Measurements from ENCODE around the gene ARHGAP18.
"Not testable (repeated sequence)": the region's sequence is repeated elsewhere in the genome, so short reads cannot be mapped to it uniquely, and the experiment has no call there.

ARHGAP18 gene

GRCh38 chr6:129577691-129578090 is 132.3 kb downstream of the ARHGAP18 start:
- Histone ChIP-seq H3K27ac (ENCODE audit: low read depth in 2 of 2, low read length in 2 of 2) (no peak overlapping the region), H3K4me3 (ENCODE audit: low read length in 2 of 2) (no peak overlapping the region), H3K4me1 (ENCODE audit: control insufficient read depth in 2 of 2, insufficient read depth in 2 of 2, low read length in 2 of 2) (peaks cover 0 to 7% of the 10 kb centered on the region in 2 donors), H3K36me3 (ENCODE audit: control insufficient read depth in 2 of 2, insufficient read depth in 2 of 2, low read length in 2 of 2) (peaks cover 3 to 7% of the 10 kb centered on the region in 2 donors), H3K9me3 (ENCODE audit: control insufficient read depth in 2 of 2, low read length in 2 of 2) (no peaks in the 10 kb centered on the region), H3K9ac (ENCODE audit: low read depth in 1 of 2, low read length in 2 of 2) (no peak overlapping the region), H3K27me3 (ENCODE audit: control insufficient read depth in 2 of 2, insufficient read depth in 2 of 2, low read length in 2 of 2) (no peaks in the 10 kb centered on the region)

GRCh38 chr6:129576456-129576855 is 133.5 kb downstream of the ARHGAP18 start:
- peaks cover 3 to 7% of the 10 kb centered on the region in 2 donors for H3K36me3 ChIP-seq (ENCODE audit: control insufficient read depth in 2 of 2, insufficient read depth in 2 of 2, low read length in 2 of 2)
- peaks cover 0 to 7% of the 10 kb centered on the region in 2 donors for H3K4me1 ChIP-seq (ENCODE audit: control insufficient read depth in 2 of 2, insufficient read depth in 2 of 2, low read length in 2 of 2)
- no peak overlapping the region for H3K4me3 ChIP-seq (ENCODE audit: low read length in 2 of 2)
- H3K9ac ChIP-seq (ENCODE audit: low read depth in 1 of 2, low read length in 2 of 2): no peak overlapping the region
- H3K27ac ChIP-seq (ENCODE audit: low read depth in 2 of 2, low read length in 2 of 2): no peak overlapping the region
- H3K27me3 ChIP-seq (ENCODE audit: control insufficient read depth in 2 of 2, insufficient read depth in 2 of 2, low read length in 2 of 2): no peaks in the 10 kb centered on the region
- no peaks in the 10 kb centered on the region for H3K9me3 ChIP-seq (ENCODE audit: control insufficient read depth in 2 of 2, low read length in 2 of 2)

DNA sequence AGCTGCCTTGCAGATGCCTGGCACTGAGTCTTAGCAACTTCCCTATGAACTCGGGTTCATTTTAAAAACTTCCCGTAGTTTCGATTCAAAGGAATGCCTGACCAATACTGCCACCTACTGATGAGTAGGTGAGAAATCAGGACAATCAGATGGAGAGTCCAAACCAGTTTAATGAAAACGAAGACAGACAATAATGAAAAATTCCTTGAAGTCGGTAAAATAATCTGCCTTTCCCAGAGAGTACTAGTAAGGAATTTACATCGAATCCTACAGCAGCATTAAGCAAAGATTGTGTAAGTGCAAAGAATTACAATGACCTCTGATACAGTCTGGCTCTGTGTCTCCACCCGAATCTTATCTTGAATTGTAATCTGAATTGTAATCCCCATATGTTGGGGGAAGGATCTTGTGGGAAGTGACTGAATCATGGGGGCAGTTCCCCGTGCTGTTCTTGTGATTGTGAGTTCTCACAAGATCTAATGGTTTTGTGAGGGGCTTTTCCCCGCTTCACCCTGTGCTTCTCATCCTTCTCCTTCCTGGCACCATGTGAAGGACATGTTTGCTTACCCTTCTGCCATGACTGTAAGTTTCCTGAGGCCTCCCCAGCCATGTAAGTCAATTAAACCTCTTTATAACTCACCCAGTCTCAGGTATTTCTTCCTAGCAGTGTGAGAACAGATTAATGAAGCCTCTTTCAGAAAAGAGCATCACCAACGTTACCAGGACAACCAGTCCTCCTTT is 134.4 kb downstream of the ARHGAP18 start:
- no peak overlapping the region for H3K27ac ChIP-seq (ENCODE audit: low read depth in 2 of 2, low read length in 2 of 2)
- no peaks in the 10 kb centered on the region for H3K9me3 ChIP-seq (ENCODE audit: control insufficient read depth in 2 of 2, low read length in 2 of 2)
- peak overlapping the region; percentile 6 to 63 for H3K4me3 ChIP-seq (ENCODE audit: low read length in 2 of 2)
- peaks cover 0 to 7% of the 10 kb centered on the region in 2 donors for H3K36me3 ChIP-seq (ENCODE audit: control insufficient read depth in 2 of 2, insufficient read depth in 2 of 2, low read length in 2 of 2)
- peaks cover 0 to 7% of the 10 kb centered on the region in 2 donors for H3K4me1 ChIP-seq (ENCODE audit: control insufficient read depth in 2 of 2, insufficient read depth in 2 of 2, low read length in 2 of 2)
- H3K27me3 ChIP-seq (ENCODE audit: control insufficient read depth in 2 of 2, insufficient read depth in 2 of 2, low read length in 2 of 2): no peaks in the 10 kb centered on the region
- peak overlapping the region in 1 of 2 donors; percentile 38 for H3K9ac ChIP-seq (ENCODE audit: low read depth in 1 of 2, low read length in 2 of 2)

DNA sequence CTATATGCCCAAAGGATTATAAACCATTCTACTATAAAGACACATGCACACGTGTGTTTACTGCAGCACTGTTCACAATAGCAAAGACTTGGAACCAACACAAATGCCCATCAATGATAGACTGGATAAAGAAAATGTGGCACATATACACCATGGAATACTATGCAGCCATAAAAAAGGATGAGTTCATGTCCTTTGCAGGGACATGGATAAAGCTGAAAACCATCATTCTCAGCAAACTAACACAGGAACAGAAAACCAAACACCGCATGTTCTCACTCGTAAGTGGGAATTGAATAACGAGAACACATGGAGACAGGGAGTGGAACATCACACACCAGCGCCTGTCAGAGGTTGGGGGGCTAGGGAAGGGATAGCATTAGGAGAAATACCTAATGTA is 135.4 kb downstream of the ARHGAP18 start:
- not testable (repeated sequence) for H3K36me3 ChIP-seq (ENCODE audit: control insufficient read depth in 2 of 2, insufficient read depth in 2 of 2, low read length in 2 of 2); H3K9me3 ChIP-seq (ENCODE audit: control insufficient read depth in 2 of 2, low read length in 2 of 2); H3K27ac ChIP-seq (ENCODE audit: low read depth in 2 of 2, low read length in 2 of 2); H3K27me3 ChIP-seq (ENCODE audit: control insufficient read depth in 2 of 2, insufficient read depth in 2 of 2, low read length in 2 of 2); H3K4me3 ChIP-seq (ENCODE audit: low read length in 2 of 2); H3K4me1 ChIP-seq (ENCODE audit: control insufficient read depth in 2 of 2, insufficient read depth in 2 of 2, low read length in 2 of 2); H3K9ac ChIP-seq (ENCODE audit: low read depth in 1 of 2, low read length in 2 of 2)

DNA sequence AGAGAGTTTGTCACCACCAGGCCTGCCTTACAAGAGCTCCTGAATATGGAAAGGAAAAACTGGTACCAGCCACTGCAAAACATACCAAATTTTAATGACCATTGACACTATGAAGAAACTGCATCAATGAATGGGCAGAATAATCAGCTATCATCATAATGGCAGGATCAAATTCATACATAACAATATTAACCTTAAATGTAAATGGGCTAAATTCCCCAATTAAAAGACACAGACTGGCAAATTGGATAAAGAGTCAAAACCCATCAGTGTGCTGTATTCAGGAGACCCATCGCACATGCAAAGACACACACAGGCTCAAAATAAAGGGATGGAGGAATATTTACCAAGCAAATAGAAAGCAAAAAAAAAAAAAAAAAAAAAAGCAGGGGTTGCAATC is 139.0 kb downstream of the ARHGAP18 start:
- H3K9ac ChIP-seq (ENCODE audit: low read depth in 1 of 2, low read length in 2 of 2); H3K36me3 ChIP-seq (ENCODE audit: control insufficient read depth in 2 of 2, insufficient read depth in 2 of 2, low read length in 2 of 2); H3K4me3 ChIP-seq (ENCODE audit: low read length in 2 of 2); H3K27me3 ChIP-seq (ENCODE audit: control insufficient read depth in 2 of 2, insufficient read depth in 2 of 2, low read length in 2 of 2); H3K27ac ChIP-seq (ENCODE audit: low read depth in 2 of 2, low read length in 2 of 2); H3K9me3 ChIP-seq (ENCODE audit: control insufficient read depth in 2 of 2, low read length in 2 of 2); H3K4me1 ChIP-seq (ENCODE audit: control insufficient read depth in 2 of 2, insufficient read depth in 2 of 2, low read length in 2 of 2): not testable (repeated sequence)

GRCh38 chr6:129568015-129568414 is 142.0 kb downstream of the ARHGAP18 start:
- Histone ChIP-seq H3K36me3 (ENCODE audit: control insufficient read depth in 2 of 2, insufficient read depth in 2 of 2, low read length in 2 of 2) (no peaks in the 10 kb centered on the region), H3K9me3 (ENCODE audit: control insufficient read depth in 2 of 2, low read length in 2 of 2) (no peaks in the 10 kb centered on the region), H3K4me1 (ENCODE audit: control insufficient read depth in 2 of 2, insufficient read depth in 2 of 2, low read length in 2 of 2) (no peaks in the 10 kb centered on the region), H3K9ac (ENCODE audit: low read depth in 1 of 2, low read length in 2 of 2) (no peak overlapping the region), H3K27me3 (ENCODE audit: control insufficient read depth in 2 of 2, insufficient read depth in 2 of 2, low read length in 2 of 2) (no peaks in the 10 kb centered on the region), H3K4me3 (ENCODE audit: low read length in 2 of 2) (no peak overlapping the region), H3K27ac (ENCODE audit: low read depth in 2 of 2, low read length in 2 of 2) (no peak overlapping the region)

DNA sequence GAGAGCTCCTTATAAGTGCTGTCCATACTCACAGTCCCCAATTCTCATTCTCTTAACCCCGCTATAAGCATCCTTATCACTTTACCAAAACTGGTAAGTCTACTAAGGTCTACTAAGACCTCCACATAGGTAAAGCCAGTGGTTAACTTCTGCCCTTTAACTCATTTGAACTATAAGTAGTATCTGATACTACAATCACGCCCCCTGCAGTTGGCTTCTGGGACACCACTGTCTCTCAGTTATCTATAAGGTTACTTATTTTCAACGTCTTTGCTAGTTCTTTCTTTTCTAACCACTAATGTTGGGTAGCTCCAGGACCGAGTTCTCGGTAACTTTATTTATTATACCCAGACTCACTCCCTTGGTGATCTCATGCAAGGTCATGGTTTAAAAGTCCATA is 142.6 kb downstream of the ARHGAP18 start:
- no peaks in the 10 kb centered on the region for H3K27me3 ChIP-seq (ENCODE audit: control insufficient read depth in 2 of 2, insufficient read depth in 2 of 2, low read length in 2 of 2)
- no peaks in the 10 kb centered on the region for H3K4me1 ChIP-seq (ENCODE audit: control insufficient read depth in 2 of 2, insufficient read depth in 2 of 2, low read length in 2 of 2)
- H3K27ac ChIP-seq (ENCODE audit: low read depth in 2 of 2, low read length in 2 of 2): no peak overlapping the region
- H3K36me3 ChIP-seq (ENCODE audit: control insufficient read depth in 2 of 2, insufficient read depth in 2 of 2, low read length in 2 of 2): no peaks in the 10 kb centered on the region
- H3K9me3 ChIP-seq (ENCODE audit: control insufficient read depth in 2 of 2, low read length in 2 of 2): no peaks in the 10 kb centered on the region
- no peak overlapping the region for H3K4me3 ChIP-seq (ENCODE audit: low read length in 2 of 2)
- no peak overlapping the region for H3K9ac ChIP-seq (ENCODE audit: low read depth in 1 of 2, low read length in 2 of 2)

DNA sequence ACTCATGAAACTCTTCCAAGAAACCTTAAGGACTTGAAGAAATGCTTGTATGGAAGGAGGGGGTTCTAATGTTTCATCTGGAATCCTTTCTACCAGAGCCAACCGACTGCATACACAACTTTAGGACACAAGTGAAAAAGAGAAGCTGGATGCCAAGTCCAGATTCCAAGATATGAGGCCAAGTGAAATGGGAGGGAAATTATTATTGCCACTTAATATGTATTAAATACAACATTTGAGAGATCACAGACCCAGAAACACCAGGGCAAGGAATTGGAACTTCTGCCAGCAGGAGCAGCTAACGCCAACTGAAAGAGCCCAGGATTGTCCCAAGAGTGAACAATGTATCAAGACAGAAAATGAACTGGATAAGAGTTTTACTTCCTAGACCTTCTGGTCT is 144.2 kb downstream of the ARHGAP18 start:
- H3K9me3 ChIP-seq (ENCODE audit: control insufficient read depth in 2 of 2, low read length in 2 of 2): no peaks in the 10 kb centered on the region
- no peaks in the 10 kb centered on the region for H3K27me3 ChIP-seq (ENCODE audit: control insufficient read depth in 2 of 2, insufficient read depth in 2 of 2, low read length in 2 of 2)
- no peak overlapping the region for H3K9ac ChIP-seq (ENCODE audit: low read depth in 1 of 2, low read length in 2 of 2)
- H3K27ac ChIP-seq (ENCODE audit: low read depth in 2 of 2, low read length in 2 of 2): no peak overlapping the region
- no peak overlapping the region for H3K4me3 ChIP-seq (ENCODE audit: low read length in 2 of 2)
- no peaks in the 10 kb centered on the region for H3K4me1 ChIP-seq (ENCODE audit: control insufficient read depth in 2 of 2, insufficient read depth in 2 of 2, low read length in 2 of 2)
- H3K36me3 ChIP-seq (ENCODE audit: control insufficient read depth in 2 of 2, insufficient read depth in 2 of 2, low read length in 2 of 2): no peaks in the 10 kb centered on the region

DNA sequence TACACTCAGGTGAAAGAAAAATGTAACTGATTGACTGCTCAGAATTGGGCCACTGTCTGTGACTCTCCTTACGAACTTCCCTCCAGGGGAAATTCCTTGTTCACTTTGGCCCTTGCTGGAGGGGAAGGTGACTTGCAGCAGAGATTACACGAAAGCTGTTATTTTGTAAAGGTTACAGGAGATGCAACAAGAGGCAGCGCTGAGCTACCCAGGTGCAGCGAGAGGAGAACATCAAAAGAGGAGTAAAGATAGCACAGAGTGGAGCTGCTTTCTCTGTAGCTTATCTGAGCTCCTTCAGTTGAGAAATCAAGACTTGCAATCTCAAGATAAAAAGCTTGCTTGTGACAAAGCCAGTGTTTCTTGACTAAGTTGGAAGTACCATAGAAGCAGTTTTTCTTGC is 144.6 kb downstream of the ARHGAP18 start:
- Histone ChIP-seq H3K9me3 (ENCODE audit: control insufficient read depth in 2 of 2, low read length in 2 of 2) (no peaks in the 10 kb centered on the region), H3K27me3 (ENCODE audit: control insufficient read depth in 2 of 2, insufficient read depth in 2 of 2, low read length in 2 of 2) (no peaks in the 10 kb centered on the region), H3K4me1 (ENCODE audit: control insufficient read depth in 2 of 2, insufficient read depth in 2 of 2, low read length in 2 of 2) (no peaks in the 10 kb centered on the region), H3K27ac (ENCODE audit: low read depth in 2 of 2, low read length in 2 of 2) (no peak overlapping the region), H3K9ac (ENCODE audit: low read depth in 1 of 2, low read length in 2 of 2) (no peak overlapping the region), H3K36me3 (ENCODE audit: control insufficient read depth in 2 of 2, insufficient read depth in 2 of 2, low read length in 2 of 2) (no peaks in the 10 kb centered on the region), H3K4me3 (ENCODE audit: low read length in 2 of 2) (no peak overlapping the region)

DNA sequence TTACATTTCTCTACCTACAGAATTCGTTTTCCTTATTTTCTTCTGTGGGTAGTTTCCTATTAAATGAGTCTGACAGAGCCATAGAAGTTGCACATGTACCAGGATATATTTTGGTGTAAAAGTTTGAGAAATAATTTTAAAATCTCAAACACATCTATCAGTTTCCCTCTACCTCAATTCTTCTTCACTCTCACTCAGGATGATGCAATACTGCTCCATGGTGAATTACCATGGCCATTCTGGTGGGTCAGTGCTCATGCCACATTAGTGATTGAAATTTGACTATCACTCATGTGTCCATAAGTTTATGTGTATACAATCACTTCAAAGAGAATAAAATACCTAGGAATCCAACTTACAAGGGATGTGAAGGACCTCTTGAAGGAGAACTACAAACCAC is 151.7 kb downstream of the ARHGAP18 start:
- H3K4me3 ChIP-seq (ENCODE audit: low read length in 2 of 2): no peak overlapping the region
- H3K27ac ChIP-seq (ENCODE audit: low read depth in 2 of 2, low read length in 2 of 2): no peak overlapping the region
- no peak overlapping the region for H3K9ac ChIP-seq (ENCODE audit: low read depth in 1 of 2, low read length in 2 of 2)
- no peaks in the 10 kb centered on the region for H3K4me1 ChIP-seq (ENCODE audit: control insufficient read depth in 2 of 2, insufficient read depth in 2 of 2, low read length in 2 of 2)
- H3K27me3 ChIP-seq (ENCODE audit: control insufficient read depth in 2 of 2, insufficient read depth in 2 of 2, low read length in 2 of 2): no peaks in the 10 kb centered on the region
- no peaks in the 10 kb centered on the region for H3K36me3 ChIP-seq (ENCODE audit: control insufficient read depth in 2 of 2, insufficient read depth in 2 of 2, low read length in 2 of 2)
- no peaks in the 10 kb centered on the region for H3K9me3 ChIP-seq (ENCODE audit: control insufficient read depth in 2 of 2, low read length in 2 of 2)
